Measurements from ENCODE around the gene GOLM1.

GRCh38 chr9:86126998-86127972 lies 27.9 kb upstream of the GOLM1 start:
- TF ChIP-seq CTCF (IDR thresholded peaks at IDR 0.05) (no peak), POLR2A (IDR thresholded peaks at IDR 0.05) (no peak)

Data from esophagus squamous epithelium (tissue), 4 donors.